Suppressor macrophage (primary cell): Measurements from ENCODE around the gene FANCC.

Source experiments
- DNase-seq, 4 experiments: peaks; one replicate each; pipeline ENCODE4 v3.0.0-alpha.2; 2020 to 2022

FANCC gene

DNA sequence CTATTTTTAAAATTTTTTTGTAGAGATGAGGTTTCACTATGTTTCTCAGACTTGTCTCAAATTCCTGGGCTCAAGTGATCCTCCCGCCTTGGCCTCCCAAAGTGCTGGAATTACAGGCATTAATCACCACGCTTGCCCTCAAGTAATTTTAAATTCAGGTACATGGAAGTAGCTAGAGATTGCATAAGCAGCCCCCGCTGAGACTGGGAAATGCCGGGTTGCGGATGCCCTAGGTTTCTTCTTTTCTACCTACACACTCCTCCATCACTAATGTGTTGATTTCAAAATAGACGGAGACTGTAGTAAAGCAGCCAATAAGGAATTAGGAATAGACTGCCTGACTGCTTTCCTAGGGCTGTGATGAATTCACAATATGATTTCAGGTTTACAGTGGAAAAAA is 202.4 kb downstream of the FANCC start:
- DNase-seq: no peak

GRCh38 chr9:95112436-95113280 is 204.9 kb downstream of the FANCC start:
- DNase-seq: no peak

DNA sequence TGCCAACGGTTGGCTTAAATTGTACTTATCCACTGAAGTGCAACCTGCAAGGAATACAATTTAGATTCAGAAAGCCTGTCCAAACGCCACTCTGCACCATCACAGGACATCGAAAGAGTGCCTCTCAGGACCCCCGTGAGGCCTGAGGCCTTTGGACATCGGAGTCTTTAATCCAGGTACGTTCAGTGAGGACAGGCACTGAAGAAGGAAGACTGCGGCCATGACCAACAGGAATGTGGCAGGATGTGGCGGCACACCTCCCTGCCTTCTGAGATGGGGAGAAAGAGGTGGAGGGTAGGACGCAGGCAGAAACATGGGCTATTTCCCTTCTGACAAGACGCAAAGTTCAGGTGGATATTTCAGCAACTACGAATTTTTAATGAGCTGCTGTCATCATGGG is 205.8 kb downstream of the FANCC start:
- DNase-seq: no peak

GRCh38 chr9:95110921-95111525 is 206.5 kb downstream of the FANCC start:
- DNase-seq: no peak

GRCh38 chr9:95109456-95109855 is 208.1 kb downstream of the FANCC start:
- no peak for DNase-seq

GRCh38 chr9:95108777-95109176 is 208.7 kb downstream of the FANCC start:
- no peak for DNase-seq

DNA sequence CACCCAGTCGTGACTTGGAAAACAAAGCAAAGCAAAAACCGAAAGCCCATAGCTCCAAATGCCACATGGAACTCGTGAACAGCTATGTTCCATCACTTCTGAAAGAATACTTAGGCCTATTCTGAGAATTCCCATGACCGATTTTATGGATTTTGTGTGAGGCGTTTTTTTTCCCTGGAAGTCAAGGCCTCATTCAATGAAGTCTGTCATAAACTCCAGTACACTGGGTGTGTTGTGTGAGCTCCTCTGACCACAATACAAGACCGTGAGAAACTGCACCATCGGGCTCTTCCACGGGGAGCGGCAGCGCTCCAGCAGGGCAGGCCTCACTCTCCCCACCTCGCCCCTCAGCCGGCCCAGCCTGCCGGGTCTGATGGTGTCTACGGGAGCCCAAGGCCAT is 209.5 kb downstream of the FANCC start:
- no peak for DNase-seq

- DNase-seq: no peak
Measured at GRCh38 chr9:95107001-95107749, 210.3 kb downstream of the FANCC start.

GRCh38 chr9:95105519-95106287 is 211.8 kb downstream of the FANCC start:
- DNase-seq: no peak

DNA sequence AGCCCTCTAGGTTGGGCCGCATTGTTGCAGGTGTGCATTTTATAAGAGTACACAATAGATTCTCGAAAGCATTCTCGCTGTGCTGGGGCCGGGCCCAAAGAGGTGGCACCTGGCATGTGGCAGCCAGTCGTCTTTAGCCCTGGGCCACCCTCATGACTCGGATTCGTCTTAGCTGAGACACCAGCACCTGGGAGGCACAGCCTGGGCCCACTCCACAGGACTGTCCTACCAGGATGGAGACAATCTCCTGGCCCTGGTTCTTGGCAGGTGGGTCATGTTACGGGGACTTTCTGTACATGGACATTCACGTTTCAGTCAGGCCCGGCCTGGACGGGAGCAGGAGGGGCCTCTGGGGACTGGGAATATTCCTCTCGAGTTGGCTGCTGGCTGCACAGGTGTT is 212.5 kb downstream of the FANCC start:
- DNase-seq: no peak

GRCh38 chr9:95104581-95104960 is 212.9 kb downstream of the FANCC start:
- no peak for DNase-seq

DNA sequence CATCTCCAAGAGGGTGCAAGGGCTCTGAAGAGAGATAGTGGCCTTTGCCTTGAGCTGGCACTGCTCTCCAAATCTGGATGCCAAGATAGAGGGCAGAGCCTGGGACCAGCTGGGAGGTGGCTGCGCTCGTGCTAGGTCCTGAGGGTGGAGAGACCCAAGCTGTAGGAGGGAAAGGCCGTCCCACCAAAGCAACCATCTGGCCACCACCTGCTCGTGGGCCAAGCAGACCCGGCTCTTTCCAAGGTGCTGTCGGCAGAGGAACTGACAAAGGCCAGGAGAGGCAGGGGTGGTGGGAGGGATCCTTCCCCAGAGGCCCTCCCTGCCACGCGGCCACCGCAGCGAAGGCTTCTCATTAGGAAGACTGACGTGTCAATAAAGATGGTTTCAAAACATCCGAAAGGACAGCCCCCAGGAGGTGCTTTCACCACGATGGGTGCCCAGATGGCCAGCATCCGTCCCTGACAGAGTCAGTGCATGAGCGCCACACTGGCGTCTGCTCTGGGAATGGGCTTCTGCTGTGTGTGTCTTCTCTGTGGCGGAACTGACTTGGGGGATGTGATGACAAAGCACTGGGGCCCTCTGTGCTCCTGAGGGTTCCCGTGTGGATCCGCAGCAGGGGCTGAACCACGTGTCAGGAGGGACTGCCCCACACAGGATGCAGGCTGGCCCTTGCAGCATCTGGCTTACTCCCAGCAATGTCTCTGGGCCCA is 213.5 kb downstream of the FANCC start:
- no peak for DNase-seq

- DNase-seq: no peak
Measured at GRCh38 chr9:95103281-95103771, 214.2 kb downstream of the FANCC start.

- no peak for DNase-seq
Measured at GRCh38 chr9:95102572-95102971, 214.9 kb downstream of the FANCC start.

GRCh38 chr9:95102001-95102433 is 215.5 kb downstream of the FANCC start:
- no peak for DNase-seq

- no peak for DNase-seq
Measured at GRCh38 chr9:95101326-95101725, 216.2 kb downstream of the FANCC start.

GRCh38 chr9:95100071-95100627 is 217.4 kb downstream of the FANCC start:
- no peak for DNase-seq

DNA sequence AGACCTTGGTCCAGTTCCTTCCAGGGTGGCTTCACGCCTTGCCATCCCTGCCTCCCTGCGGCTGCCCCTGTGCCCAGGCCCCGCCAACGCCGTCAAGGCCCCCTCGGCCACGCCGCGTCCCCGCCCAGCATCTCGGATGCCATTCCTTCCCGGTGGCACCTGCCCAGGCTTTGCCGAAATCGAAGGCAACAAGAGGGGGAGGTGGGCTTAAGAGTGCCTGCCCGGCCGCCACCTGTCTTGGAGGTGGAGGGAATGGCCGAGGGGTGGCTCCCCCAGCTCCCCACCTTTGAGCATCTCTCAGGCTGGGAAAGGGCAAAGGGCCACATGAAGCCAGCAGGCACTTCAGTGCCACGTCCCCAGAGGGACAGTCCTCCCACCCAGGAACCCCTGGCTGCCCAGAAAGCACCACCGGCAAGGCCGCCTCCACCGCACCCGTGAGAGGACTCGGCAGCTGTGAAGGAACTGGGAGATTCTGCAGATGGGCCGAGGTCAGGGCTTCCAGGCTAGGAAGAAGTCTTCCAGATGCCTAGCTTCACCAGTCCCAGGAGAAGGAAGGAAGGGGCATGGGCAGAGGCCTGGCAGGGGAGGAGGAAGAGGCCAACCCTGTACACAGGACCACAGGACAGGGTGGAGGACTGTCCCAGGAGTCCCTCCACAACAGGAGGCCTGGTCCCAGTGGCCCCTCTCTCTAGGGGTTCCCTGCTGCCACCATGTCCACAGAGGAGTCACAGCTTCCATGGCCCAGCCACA is 218.0 kb downstream of the FANCC start:
- no peak for DNase-seq

DNA sequence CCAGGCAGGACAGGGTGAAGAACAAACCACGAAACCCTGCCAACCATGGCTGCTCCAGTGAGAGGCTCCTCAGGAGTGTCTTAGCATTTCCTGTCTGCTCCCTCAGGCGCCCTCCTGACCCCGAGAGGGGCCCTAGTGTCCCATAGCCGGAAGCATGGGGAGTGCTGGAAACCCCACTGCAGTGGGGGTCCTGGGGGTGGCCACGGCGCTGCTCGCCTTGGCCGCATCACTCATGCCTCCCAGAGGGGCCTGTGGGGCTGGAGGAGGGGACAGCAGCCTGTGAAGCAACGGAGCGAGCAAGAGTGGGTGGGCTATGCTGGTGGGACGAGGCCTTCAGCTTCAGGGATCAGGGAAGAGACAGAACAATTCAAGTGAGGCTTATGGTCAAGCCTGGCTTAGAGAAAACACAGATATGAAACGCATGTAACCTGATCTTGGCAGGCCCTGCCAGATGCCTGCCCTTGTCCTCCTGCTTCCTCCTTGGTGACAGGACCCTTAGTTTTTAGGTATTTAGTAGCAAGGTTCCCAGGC is 219.1 kb downstream of the FANCC start:
- no peak for DNase-seq

- DNase-seq: no peak
Measured at GRCh38 chr9:95097279-95097678, 220.2 kb downstream of the FANCC start.

- no peak for DNase-seq
Measured at GRCh38 chr9:95096807-95097206, 220.7 kb downstream of the FANCC start.
